ENCODE data around the gene COL23A1. TPM values are rescaled to one million over a fixed set of nuclear protein-coding genes. Genes with fewer than 3 reads are reported as not detected.

Gene COL23A1
- total RNA-seq, 1 experiment from 2014 or later, result not detected

DNA sequence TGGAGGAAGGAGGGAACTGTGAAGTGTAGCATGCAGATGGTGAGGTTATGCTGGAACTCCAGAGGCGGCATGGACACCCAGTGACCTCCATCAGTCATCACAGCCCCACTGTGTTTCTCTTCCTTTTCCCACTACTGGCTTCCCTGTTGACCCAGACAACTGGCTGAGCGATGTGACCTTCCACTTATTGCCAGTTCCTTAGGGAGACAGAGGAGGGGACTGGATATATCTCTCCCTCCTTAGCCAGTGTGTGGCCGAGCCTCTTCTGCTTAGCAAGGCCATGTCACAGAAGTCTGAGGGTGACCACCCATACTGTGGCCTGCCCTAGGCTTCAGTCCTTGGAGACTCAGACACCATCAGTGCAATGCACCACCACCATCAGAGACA lies 354.6 kb downstream of the COL23A1 start:
- no peak overlapping the region for H3K4me3 Mint-ChIP-seq (ENCODE audit: low read depth, unreplicated experiment)
- peaks cover 21% of the 10 kb centered on the region for H3K4me1 Mint-ChIP-seq (ENCODE audit: low read depth, unreplicated experiment)
- H3K27ac Mint-ChIP-seq (ENCODE audit: unreplicated experiment), result no peak overlapping the region
- BruUV-seq (replicated peaks), result no TSS peak
- intact Hi-C loops (cut with micrococcal nuclease; ENCODE audit: unreplicated experiment), result loop anchor here (1.0 to 2.0 kb wide), 2 partner anchors 316 to 1259 kb away; no protein-coding TSS in a partner anchor
- CTCF ChIA-PET, result interaction anchor here (0.7 kb wide), 1 partner anchor 21 kb away, joined by 6 read pairs; no protein-coding TSS in a partner anchor
- TF ChIP-seq, protein P1, sequence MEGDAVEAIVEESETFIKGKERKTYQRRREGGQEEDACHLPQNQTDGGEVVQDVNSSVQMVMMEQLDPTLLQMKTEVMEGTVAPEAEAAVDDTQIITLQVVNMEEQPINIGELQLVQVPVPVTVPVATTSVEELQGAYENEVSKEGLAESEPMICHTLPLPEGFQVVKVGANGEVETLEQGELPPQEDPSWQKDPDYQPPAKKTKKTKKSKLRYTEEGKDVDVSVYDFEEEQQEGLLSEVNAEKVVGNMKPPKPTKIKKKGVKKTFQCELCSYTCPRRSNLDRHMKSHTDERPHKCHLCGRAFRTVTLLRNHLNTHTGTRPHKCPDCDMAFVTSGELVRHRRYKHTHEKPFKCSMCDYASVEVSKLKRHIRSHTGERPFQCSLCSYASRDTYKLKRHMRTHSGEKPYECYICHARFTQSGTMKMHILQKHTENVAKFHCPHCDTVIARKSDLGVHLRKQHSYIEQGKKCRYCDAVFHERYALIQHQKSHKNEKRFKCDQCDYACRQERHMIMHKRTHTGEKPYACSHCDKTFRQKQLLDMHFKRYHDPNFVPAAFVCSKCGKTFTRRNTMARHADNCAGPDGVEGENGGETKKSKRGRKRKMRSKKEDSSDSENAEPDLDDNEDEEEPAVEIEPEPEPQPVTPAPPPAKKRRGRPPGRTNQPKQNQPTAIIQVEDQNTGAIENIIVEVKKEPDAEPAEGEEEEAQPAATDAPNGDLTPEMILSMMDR (IDR thresholded peaks at IDR 0.05; ENCODE audit: unreplicated experiment), result no peak
- no peaks in the 10 kb centered on the region for H3K27me3 Mint-ChIP-seq (ENCODE audit: unreplicated experiment)
- H3K9me3 Mint-ChIP-seq (ENCODE audit: low read depth, unreplicated experiment), result no peaks in the 10 kb centered on the region
- DNase-seq, result no peak
- H3K36me3 Mint-ChIP-seq (ENCODE audit: insufficient read depth, unreplicated experiment), result peaks cover 26% of the 10 kb centered on the region

DNA sequence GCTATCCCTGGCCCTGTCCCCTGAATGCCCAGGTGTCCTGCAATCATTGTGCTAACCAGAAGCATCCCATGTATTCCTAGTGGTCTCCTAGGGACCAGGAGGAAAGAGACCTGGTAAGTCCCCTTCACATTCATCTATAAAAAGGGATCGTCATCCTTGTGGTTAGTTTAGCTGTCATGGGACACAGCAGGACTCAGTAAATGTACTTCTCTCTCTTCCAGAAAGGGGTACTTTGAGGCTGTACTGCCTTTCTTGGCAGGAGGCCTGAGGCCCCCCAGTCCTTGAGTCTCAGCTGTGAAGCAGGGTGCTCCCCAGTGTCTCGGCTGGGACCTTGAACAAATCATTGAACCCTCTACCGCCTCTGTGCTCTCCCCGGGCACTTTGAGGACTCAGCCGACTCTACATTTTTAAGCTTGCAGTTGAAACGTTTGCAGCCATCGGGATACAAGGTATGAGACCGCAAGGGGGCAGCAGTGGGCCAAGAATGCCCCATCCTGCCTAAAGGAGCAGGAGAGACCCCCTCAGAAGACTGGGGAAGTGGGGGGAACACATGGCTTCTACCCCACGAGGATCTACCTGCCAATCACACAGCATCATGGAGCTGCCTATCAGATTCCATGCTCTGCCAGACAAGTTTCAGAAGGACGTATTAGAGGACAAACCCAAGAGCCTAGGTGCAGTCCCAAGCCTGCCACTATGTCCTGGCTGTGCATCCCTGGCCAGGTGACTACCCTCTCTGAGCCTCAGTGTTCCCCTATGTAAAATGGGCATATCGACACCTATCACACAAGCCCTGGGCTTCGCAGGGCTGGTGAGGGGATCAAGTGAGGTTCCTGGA lies 355.2 kb downstream of the COL23A1 start:
- no peaks in the 10 kb centered on the region for H3K27me3 Mint-ChIP-seq (ENCODE audit: unreplicated experiment)
- intact Hi-C loops (cut with micrococcal nuclease; ENCODE audit: unreplicated experiment), result loop anchor here (1.0 to 2.0 kb wide), 2 partner anchors 316 to 1260 kb away; no protein-coding TSS in a partner anchor
- H3K9me3 Mint-ChIP-seq (ENCODE audit: low read depth, unreplicated experiment), result no peaks in the 10 kb centered on the region
- CTCF ChIA-PET, result interaction anchor here (0.9 to 1.2 kb wide), 2 partner anchors 14 to 1259 kb away, joined by 3 to 4 read pairs; no protein-coding TSS in a partner anchor
- no peak overlapping the region for H3K27ac Mint-ChIP-seq (ENCODE audit: unreplicated experiment)
- H3K4me1 Mint-ChIP-seq (ENCODE audit: low read depth, unreplicated experiment), result peaks cover 21% of the 10 kb centered on the region
- TF ChIP-seq, protein P1 (IDR thresholded peaks at IDR 0.05; ENCODE audit: unreplicated experiment), result peak; percentile 94
- DNase-seq, result peak; percentile 82
- H3K4me3 Mint-ChIP-seq (ENCODE audit: low read depth, unreplicated experiment), result no peak overlapping the region
- BruUV-seq (replicated peaks), result no TSS peak
- H3K36me3 Mint-ChIP-seq (ENCODE audit: insufficient read depth, unreplicated experiment), result peaks cover 32% of the 10 kb centered on the region

DNA sequence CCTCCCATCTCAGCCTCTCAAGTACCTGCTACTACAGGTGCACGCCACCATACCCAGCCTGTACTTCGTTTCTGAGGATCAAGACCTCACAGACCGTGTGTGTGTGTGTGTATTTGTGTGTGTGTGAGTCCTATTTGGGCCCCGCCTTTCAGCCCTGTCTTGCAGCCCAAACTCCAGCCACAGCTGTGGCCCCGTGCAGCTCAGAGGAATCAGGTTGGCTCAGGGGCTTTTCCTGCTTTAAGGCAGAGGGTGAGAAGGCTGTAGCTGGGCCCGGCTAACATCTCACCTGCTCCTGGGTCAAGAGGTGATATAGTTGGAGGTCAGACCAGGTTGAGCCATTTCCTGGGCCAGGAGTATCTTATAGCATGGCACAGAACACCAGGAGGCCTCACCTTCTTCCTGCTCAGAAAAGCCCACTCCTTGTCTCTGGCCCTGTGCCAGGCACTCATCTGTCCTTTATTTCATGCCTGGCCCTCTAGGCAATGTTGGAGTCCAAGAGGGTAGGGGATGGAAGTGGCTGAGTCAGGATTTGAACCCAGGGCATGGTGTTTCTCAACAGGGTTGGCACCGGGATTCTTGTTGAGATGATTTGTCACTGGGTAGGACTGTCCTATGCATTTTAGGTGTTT lies 356.0 kb downstream of the COL23A1 start:
- BruUV-seq (replicated peaks), result no TSS peak
- Mint-ChIP-seq H3K27ac (ENCODE audit: unreplicated experiment) (no peak overlapping the region), H3K4me3 (ENCODE audit: low read depth, unreplicated experiment) (no peak overlapping the region), H3K36me3 (ENCODE audit: insufficient read depth, unreplicated experiment) (peaks cover 40% of the 10 kb centered on the region), H3K27me3 (ENCODE audit: unreplicated experiment) (no peaks in the 10 kb centered on the region), H3K4me1 (ENCODE audit: low read depth, unreplicated experiment) (peaks cover 21% of the 10 kb centered on the region), H3K9me3 (ENCODE audit: low read depth, unreplicated experiment) (no peaks in the 10 kb centered on the region)
- DNase-seq, result no peak
- CTCF ChIA-PET, result interaction anchor here (0.9 to 1.2 kb wide), 2 partner anchors 15 to 1259 kb away, joined by 3 to 4 read pairs; no protein-coding TSS in a partner anchor
- intact Hi-C loops (cut with micrococcal nuclease; ENCODE audit: unreplicated experiment), result loop anchor here (2.0 kb wide), 1 partner anchor 1261 kb away; no protein-coding TSS in a partner anchor
- TF ChIP-seq, protein P1 (IDR thresholded peaks at IDR 0.05; ENCODE audit: unreplicated experiment), result no peak

- no peak for DNase-seq
- Mint-ChIP-seq H3K27ac (ENCODE audit: unreplicated experiment) (no peak overlapping the region), H3K27me3 (ENCODE audit: unreplicated experiment) (no peaks in the 10 kb centered on the region), H3K4me3 (ENCODE audit: low read depth, unreplicated experiment) (peak overlapping the region; percentile 84), H3K9me3 (ENCODE audit: low read depth, unreplicated experiment) (no peaks in the 10 kb centered on the region), H3K4me1 (ENCODE audit: low read depth, unreplicated experiment) (peaks cover 21% of the 10 kb centered on the region), H3K36me3 (ENCODE audit: insufficient read depth, unreplicated experiment) (peaks cover 52% of the 10 kb centered on the region)
- CTCF ChIA-PET, result no interaction called here
- no TSS peak for BruUV-seq (replicated peaks)
- TF ChIP-seq, protein P1 (IDR thresholded peaks at IDR 0.05; ENCODE audit: unreplicated experiment), result no peak
- intact Hi-C loops (cut with micrococcal nuclease; ENCODE audit: unreplicated experiment), result no loop called here
These were observed 357.2 kb downstream of the COL23A1 start for GRCh38 chr5:178232920-178233429.
